HepG2 (cell line): ENCODE results near the gene AKAP6. TPM values are rescaled to one million over a fixed set of nuclear protein-coding genes. Genes with fewer than 3 reads are reported as not detected.

Experiments used
- ATAC-seq: fragments of 200-7000 bp; cut with Tn5 transposase; 3 replicates; pipeline ENCODE4 v1.9.1; 2020; ENCODE audit warnings: mild to moderate bottlenecking, moderate library complexity
- BruUV-seq: library from RNA; stranded (reverse); fragments of 400-500 nt; replicated peaks from 2 replicates; lab custom pipeline; 2021; lab: Mats Ljungman, UMichigan
- CTCF ChIA-PET: fragments of 300-600 bp; formaldehyde crosslinking; extraction: SDS; loops from one replicate; lab custom pipeline; 2021; ENCODE audit warnings: low total read pairs, inconsistent platforms, low intra/inter-chr PET ratio; lab: Yijun Ruan, JAX
- POLR2A ChIA-PET: fragments of 350-600 bp; sonication (Branson Sonifier 250); formaldehyde crosslinking; loops from one replicate; lab custom pipeline; 2020; ENCODE audit warnings: antibody characterized with exemption, inconsistent platforms; lab: Yijun Ruan, JAX
- DNase-seq: peaks from one replicate; pipeline ENCODE4 v3.0.0-alpha.2; 2015; ENCODE audit warnings: low spot score
- FAIRE-seq: peaks from 3 replicates; lab custom pipeline; 2011; peaks lifted over from hg19 to GRCh38; lab: Jason Lieb, UNC
- H2AFZ ChIP-seq: one replicate; pipeline ENCODE4 v1.6.1; 2011; ENCODE audit warnings: low read length, inconsistent platforms
- H3K27ac ChIP-seq: fragments of 300-600 bp; 3 replicates; pipeline ENCODE4 v1.8.0; 2011; ENCODE audit warnings: mixed run types, mild to moderate bottlenecking, mixed read lengths, low read length, inconsistent platforms; ENCODE audit not compliant: insufficient read depth; ENCODE audit errors: extremely low read length
- H3K27me3 ChIP-seq, 2 experiments: fragments of 200-600 bp in 1 of 2; 2 replicates in 1 of 2; 3 replicates in 1 of 2; pipeline versions ENCODE4 v1.6.0 to v1.8.0; 2011; ENCODE audit warnings: low read length in 2 of 2, mild to moderate bottlenecking in 2 of 2, moderate library complexity in 2 of 2, inconsistent platforms in 1 of 2; ENCODE audit not compliant: insufficient read depth in 2 of 2, control insufficient read depth in 1 of 2
- H3K36me3 ChIP-seq, 2 experiments: fragments of 200-600 bp in 1 of 2; replicated peaks in 1 of 2; 2 replicates in 1 of 2; 3 replicates in 1 of 2; pipeline versions ENCODE4 v1.5.1 to v1.8.0; 2011; ENCODE audit warnings: low read length in 2 of 2, inconsistent platforms in 1 of 2; ENCODE audit not compliant: insufficient read depth in 2 of 2, control insufficient read depth in 1 of 2
- H3K4me1 ChIP-seq: 2 replicates; pipeline ENCODE4 v1.5.1; 2012; ENCODE audit warnings: low read length, inconsistent platforms; ENCODE audit not compliant: insufficient read depth
- H3K4me2 ChIP-seq: 2 replicates; pipeline ENCODE4 v1.6.0; 2011; ENCODE audit warnings: low read depth, low read length, inconsistent platforms
- H3K4me3 ChIP-seq, 3 experiments: fragments of 200-600 bp in 1 of 3; sonication (generic), shearing (Covaris generic) in 1 of 3; replicated peaks in 1 of 3; 2 replicates each; pipeline ENCODE4 v1.5.1; 2011 to 2016; ENCODE audit warnings: low read length in 3 of 3, inconsistent platforms in 2 of 3, low read depth in 2 of 3, mild to moderate bottlenecking in 2 of 3, control low read depth in 1 of 3, mixed read lengths in 1 of 3; ENCODE audit not compliant: insufficient read depth in 1 of 3
- H3K79me2 ChIP-seq: one replicate; pipeline ENCODE4 v1.6.1; 2011; ENCODE audit warnings: low read length, inconsistent platforms; ENCODE audit not compliant: insufficient read depth
- H3K9ac ChIP-seq: 2 replicates; pipeline ENCODE4 v1.6.0; 2011; ENCODE audit warnings: mild to moderate bottlenecking, low read depth, low read length, inconsistent platforms; ENCODE audit not compliant: insufficient read depth
- H3K9me3 ChIP-seq: 2 replicates; pipeline ENCODE4 v1.5.1; 2012; ENCODE audit warnings: mild to moderate bottlenecking, low read length
- H4K20me1 ChIP-seq: 2 replicates; pipeline ENCODE4 v1.6.0; 2011; ENCODE audit warnings: inconsistent platforms, mild to moderate bottlenecking, low read length, moderate library complexity; ENCODE audit not compliant: insufficient read depth
- CREB1 ChIP-seq, 2 experiments: fragments of 450-650 bp in 1 of 2; IDR thresholded peaks; 2 replicates each; pipeline ENCODE4 v1.6.1; 2016 to 2017; ENCODE audit warnings: control low read depth in 1 of 2, mild to moderate bottlenecking in 1 of 2, missing compliant biosample characterization in 1 of 2, missing genetic modification characterization in 1 of 2
- CREB3 ChIP-seq: sonication (generic); formaldehyde crosslinking; IDR thresholded peaks from 2 replicates; pipeline ENCODE4 v1.5.0; 2020; ENCODE audit warnings: missing genetic modification reagents
- GLI4 ChIP-seq: sonication (generic); formaldehyde crosslinking; IDR thresholded peaks from 2 replicates; pipeline ENCODE4 v1.5.1; 2020; ENCODE audit warnings: missing genetic modification reagents, mild to moderate bottlenecking, moderate library complexity, borderline replicate concordance
- HDAC2 ChIP-seq: sonication (generic); formaldehyde crosslinking; IDR thresholded peaks from 2 replicates; pipeline ENCODE4 v1.4.0; 2020; ENCODE audit warnings: missing genetic modification reagents
- HIVEP1 ChIP-seq: sonication (generic); formaldehyde crosslinking; IDR thresholded peaks from 2 replicates; pipeline ENCODE4 v1.4.0; 2020; ENCODE audit warnings: mild to moderate bottlenecking, missing genetic modification reagents
- IKZF4 ChIP-seq: sonication (generic); formaldehyde crosslinking; IDR thresholded peaks from 2 replicates; pipeline ENCODE4 v1.5.1; 2020; ENCODE audit warnings: borderline replicate concordance, mild to moderate bottlenecking, low read depth, missing genetic modification reagents; ENCODE audit errors: not compliant biosample characterization
- KLF6 ChIP-seq: IDR thresholded peaks from 2 replicates; pipeline ENCODE4 v1.8.0; 2016; ENCODE audit warnings: missing biosample characterization, missing genetic modification reagents
- MXD1 ChIP-seq: sonication (generic); formaldehyde crosslinking; IDR thresholded peaks from 2 replicates; pipeline ENCODE4 v1.4.0; 2020; ENCODE audit warnings: mild to moderate bottlenecking, missing genetic modification reagents
- MXD4 ChIP-seq: IDR thresholded peaks from 2 replicates; pipeline ENCODE4 v1.6.1; 2016; ENCODE audit warnings: mild to moderate bottlenecking, missing biosample characterization, missing genetic modification reagents
- PBX2 ChIP-seq: IDR thresholded peaks from 2 replicates; pipeline ENCODE4 v1.6.1; 2016; ENCODE audit warnings: control low read depth
- ZNF143 ChIP-seq: sonication (generic); formaldehyde crosslinking; IDR thresholded peaks from 2 replicates; pipeline ENCODE4 v1.4.0; 2020; ENCODE audit warnings: missing genetic modification reagents
- ZNF552 ChIP-seq: sonication (generic); formaldehyde crosslinking; IDR thresholded peaks from 2 replicates; pipeline ENCODE4 v1.9.0; 2022; ENCODE audit warnings: missing genetic modification reagents, mild to moderate bottlenecking, borderline replicate concordance
- ZNF615 ChIP-seq: sonication (generic); formaldehyde crosslinking; IDR thresholded peaks from 2 replicates; pipeline ENCODE4 v1.5.0; 2020; ENCODE audit warnings: mild to moderate bottlenecking, missing genetic modification reagents, borderline replicate concordance
- ZSCAN25 ChIP-seq: sonication (generic); formaldehyde crosslinking; IDR thresholded peaks from 2 replicates; pipeline ENCODE4 v1.8.0; 2022; ENCODE audit warnings: mild to moderate bottlenecking, missing genetic modification reagents
- WGBS: methylation state at CpG from one replicate; pipeline ENCODE4 v1.1.6; 2017; ENCODE audit warnings: low lambda C conversion rate; 5-methylcytosine and 5-hydroxymethylcytosine counted together
- in situ Hi-C: cut with HindIII; loops from 2 replicates; pipeline ENCODE4 v1.10.0; 2017; ENCODE audit warnings: low pct_unique_long_range_greater_than_20kb; ENCODE audit not compliant: extremely low pct_ligation_motif_present
- intact Hi-C: fragments of 100-400 bp; cut with micrococcal nuclease; formaldehyde crosslinking; loops from one replicate; pipeline ENCODE4 v1.10.0; 2022; ENCODE audit not compliant: unreplicated experiment
- polyA plus RNA-seq, 8 experiments: library from polyadenylated mRNA; depleted of rRNA in 3 of 8; stranded (reverse) in 7 of 8; unstranded in 1 of 8; fragments of >200 nt; fragmentation: Illumina TruSeq in 4 of 8; extraction: Trizol in 4 of 8; gene quantifications; 2 replicates each; pipeline versions ENCODE4 v1.2.1 to v1.2.3, GENCODE V29; 2011 to 2016; ENCODE audit warnings: low read depth in 4 of 8, missing spikeins in 1 of 8, mixed read lengths in 1 of 8; ENCODE audit not compliant: insufficient read depth in 1 of 8
- total RNA-seq, 5 experiments: library from RNA; depleted of rRNA; stranded (reverse); fragments of >200 nt; fragmentation: Illumina TruSeq; extraction: Trizol; gene quantifications; 2 replicates each; pipeline ENCODE4 v1.2.3, GENCODE V29; 2016; ENCODE audit warnings: low read depth in 1 of 5

AKAP6 gene
- total and polyA plus RNA-seq, 2 of the 13 experiments (the other 11 are each of a cell fraction or from before 2014, with no cell fraction given): 1.4 TPM

GRCh38 chr14:32383364-32384009 lies 54.4 kb downstream of the AKAP6 start:
- Histone ChIP-seq H3K4me3 (no peak overlapping the region), H3K9me3 (no peaks in the 10 kb centered on the region), H3K4me1 (no peaks in the 10 kb centered on the region), H3K27me3 (0 out of 5 replicates have a peak, but pooled peaks cover 0 to 1% of the 10 kb centered on the region in 2 experiments), H4K20me1 (no peaks in the 10 kb centered on the region), H2AFZ (no peak overlapping the region), H3K36me3 (no peaks in the 10 kb centered on the region), H3K4me2 (no peak overlapping the region), H3K79me2 (no peaks in the 10 kb centered on the region), H3K9ac (no peak overlapping the region), H3K27ac (no peak overlapping the region)
- no peak for DNase-seq
- ATAC-seq: no peak
- ChIA-PET CTCF (no interaction called here), POLR2A (no interaction called here)
- in situ Hi-C loops: no loop called here
- no TSS peak for BruUV-seq
- WGBS: 38% methylated on average over 3 of the region's 3 CpGs
- FAIRE-seq: no peak
- TF ChIP-seq CREB1 (IDR thresholded peaks at IDR 0.05) (peak; percentile 17; the same call in 1 of the 2 replicates), CREB1 (CRISPR knock-in tag; IDR thresholded peaks at IDR 0.05) (no peak), PBX2 (no peak)
- intact Hi-C loops: no loop called here

GRCh38 chr14:32384464-32384863 lies 55.4 kb downstream of the AKAP6 start:
- POLR2A ChIA-PET: no interaction called here
- in situ Hi-C loops: no loop called here
- TF ChIP-seq ZSCAN25 (CRISPR knock-in tag): no peak
- TF ChIP-seq ZNF143 (CRISPR knock-in tag): no peak
- no peak for TF ChIP-seq ZNF552
- no peak for TF ChIP-seq KLF6 (CRISPR knock-in tag)
- TF ChIP-seq HIVEP1 (CRISPR knock-in tag): no peak
- no peak for TF ChIP-seq MXD1 (CRISPR knock-in tag)
- no peak for TF ChIP-seq MXD4 (CRISPR knock-in tag)
- TF ChIP-seq IKZF4 (CRISPR knock-in tag): no peak
- no peak for TF ChIP-seq ZNF615 (CRISPR knock-in tag)
- TF ChIP-seq GLI4 (CRISPR knock-in tag): no peak
- TF ChIP-seq CREB3 (CRISPR knock-in tag): no peak
- TF ChIP-seq HDAC2 (CRISPR knock-in tag): no peak

More at GRCh38 chr14:32384464-32384863, 55.4 kb downstream of the AKAP6 start:
- BruUV-seq: no TSS peak
- Histone ChIP-seq H2AFZ (no peak overlapping the region), H3K4me3 (no peak overlapping the region), H3K9ac (no peak overlapping the region), H3K4me1 (no peaks in the 10 kb centered on the region), H3K27me3 (0 out of 5 replicates have a peak, but pooled peaks cover 0 to 1% of the 10 kb centered on the region in 2 experiments), H3K79me2 (no peaks in the 10 kb centered on the region), H3K36me3 (no peaks in the 10 kb centered on the region), H3K4me2 (no peak overlapping the region), H3K27ac (no peak overlapping the region), H4K20me1 (no peaks in the 10 kb centered on the region), H3K9me3 (no peaks in the 10 kb centered on the region)
- CTCF ChIA-PET: no interaction called here
- ATAC-seq (no peak), FAIRE-seq (no peak), DNase-seq (no peak)
- intact Hi-C loops: no loop called here
- 31% methylated on average over 2 of the region's 2 CpGs for WGBS
